Mucosa of descending colon (tissue), 3 donors: ENCODE results near the gene RPL35. TPM values are rescaled to one million over a fixed set of nuclear protein-coding genes. Genes with fewer than 3 reads are reported as not detected.
A peak's percentile ranks its signal among the peaks of the same experiment; 100 is the strongest.

ENCODE experiments used
- ATAC-seq: fragments of 200-7000 bp; cut with Tn5 transposase; one replicate; pipeline ENCODE4 v1.9.1; 2020; ENCODE audit warnings: mild to moderate bottlenecking, moderate library complexity
- DNase-seq, 3 donors: peaks; one replicate each; pipeline ENCODE4 v3.0.0-alpha.2; 2020
- H3K36me3 ChIP-seq: fragments of 200-600 bp; one replicate; pipeline ENCODE4 v1.8.0; 2021; ENCODE audit warnings: low read depth, mild to moderate bottlenecking
- H3K4me1 ChIP-seq: fragments of 200-600 bp; one replicate; pipeline ENCODE4 v1.8.0; 2021; ENCODE audit warnings: low read depth, mild to moderate bottlenecking
- H3K4me3 ChIP-seq: fragments of 200-600 bp; one replicate; pipeline ENCODE4 v1.8.0; 2021; ENCODE audit warnings: mild to moderate bottlenecking
- H3K9me3 ChIP-seq: fragments of 200-600 bp; one replicate; pipeline ENCODE4 v1.8.0; 2021; ENCODE audit warnings: mild to moderate bottlenecking
- intact Hi-C, 2 donors: fragments of 100-400 bp; cut with DNase I in 1 of 2; cut with micrococcal nuclease in 1 of 2; formaldehyde crosslinking; loops; one replicate each; pipeline versions ENCODE4 v1.11.0 to v1.11.1; 2022; cut with DNase I, micrococcal nuclease
- total RNA-seq, 3 donors: library from RNA; stranded (reverse); fragmentation: NEBNext Ultra II Directional in 2 of 3; extraction: Animal tissue kit (Norgen Biotek cat#: 25700) in 2 of 3; gene quantifications; one replicate each; pipeline versions ENCODE4 v1.2.1 to v1.2.4, GENCODE V29; 2021 to 2023
- TF ChIP-seq, protein P1 (sequence below): fragments of 200-600 bp; IDR thresholded peaks from one replicate; pipeline ENCODE4 v1.8.0; 2022; ENCODE audit warnings: antibody characterized with exemption, mild to moderate bottlenecking
- donor health status: DM: no; HTN: no; CAD: no; lungs with moderate emphysema.
- donor health status: DM: no; HTN: no; CAD: no.
- donor health status: DM: no; HTN: yes; CAD: no.

The RPL35 gene
- total RNA-seq, 3 donors from 2014 or later, result 676 to 897 (median 838) TPM

DNA sequence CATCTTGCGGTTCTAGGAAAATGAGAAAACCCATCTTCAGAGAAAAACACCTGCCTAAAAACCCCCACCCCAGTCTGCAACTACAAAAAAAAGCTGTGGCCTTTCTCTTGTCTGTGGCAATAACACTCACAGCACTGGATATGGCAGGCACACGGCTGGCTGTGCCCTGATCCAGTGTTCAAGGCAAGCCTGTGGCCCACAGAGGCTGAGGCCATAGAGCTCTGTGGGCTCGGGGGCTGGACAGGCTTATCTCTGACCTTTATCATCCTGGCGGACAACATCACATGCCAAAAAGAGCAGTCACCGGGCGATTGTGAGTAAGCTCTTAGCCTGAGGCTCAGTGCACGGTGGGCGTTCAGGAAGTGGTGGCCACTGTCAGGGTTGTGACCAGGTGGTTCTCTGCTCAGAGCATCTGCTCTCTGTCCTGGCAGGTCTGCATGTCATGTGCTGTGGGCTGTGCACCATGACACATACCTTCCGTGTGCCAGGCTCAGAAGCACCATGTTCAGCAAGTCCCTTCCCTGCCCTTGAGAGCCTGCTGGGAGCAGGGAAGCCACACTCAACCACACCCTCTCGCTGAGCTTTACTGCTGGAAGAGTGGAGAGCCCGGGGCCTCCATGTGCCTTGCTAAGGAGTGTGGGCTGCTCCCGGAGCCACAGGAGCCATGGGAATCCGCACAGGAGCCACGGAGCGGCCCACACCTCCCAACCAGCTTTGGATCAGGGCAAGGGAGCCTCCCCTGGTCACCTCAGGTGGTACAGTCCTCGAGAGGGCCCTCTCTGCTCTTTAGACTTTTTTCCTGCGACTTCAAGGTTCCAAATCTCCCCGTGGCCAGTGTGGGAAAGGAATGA, 43.1 kb downstream of the RPL35 start:
- peak in 1 of 3 donors; percentile 39 for DNase-seq
- H3K4me1 ChIP-seq, result no peaks in the 10 kb centered on the region
- no peaks in the 10 kb centered on the region for H3K9me3 ChIP-seq
- H3K4me3 ChIP-seq, result no peak overlapping the region
- no peaks in the 10 kb centered on the region for H3K36me3 ChIP-seq
- peak; percentile 54 for ATAC-seq
- TF ChIP-seq, protein P1, sequence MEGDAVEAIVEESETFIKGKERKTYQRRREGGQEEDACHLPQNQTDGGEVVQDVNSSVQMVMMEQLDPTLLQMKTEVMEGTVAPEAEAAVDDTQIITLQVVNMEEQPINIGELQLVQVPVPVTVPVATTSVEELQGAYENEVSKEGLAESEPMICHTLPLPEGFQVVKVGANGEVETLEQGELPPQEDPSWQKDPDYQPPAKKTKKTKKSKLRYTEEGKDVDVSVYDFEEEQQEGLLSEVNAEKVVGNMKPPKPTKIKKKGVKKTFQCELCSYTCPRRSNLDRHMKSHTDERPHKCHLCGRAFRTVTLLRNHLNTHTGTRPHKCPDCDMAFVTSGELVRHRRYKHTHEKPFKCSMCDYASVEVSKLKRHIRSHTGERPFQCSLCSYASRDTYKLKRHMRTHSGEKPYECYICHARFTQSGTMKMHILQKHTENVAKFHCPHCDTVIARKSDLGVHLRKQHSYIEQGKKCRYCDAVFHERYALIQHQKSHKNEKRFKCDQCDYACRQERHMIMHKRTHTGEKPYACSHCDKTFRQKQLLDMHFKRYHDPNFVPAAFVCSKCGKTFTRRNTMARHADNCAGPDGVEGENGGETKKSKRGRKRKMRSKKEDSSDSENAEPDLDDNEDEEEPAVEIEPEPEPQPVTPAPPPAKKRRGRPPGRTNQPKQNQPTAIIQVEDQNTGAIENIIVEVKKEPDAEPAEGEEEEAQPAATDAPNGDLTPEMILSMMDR, result no peak
- intact Hi-C loops, result no loop called here

DNA sequence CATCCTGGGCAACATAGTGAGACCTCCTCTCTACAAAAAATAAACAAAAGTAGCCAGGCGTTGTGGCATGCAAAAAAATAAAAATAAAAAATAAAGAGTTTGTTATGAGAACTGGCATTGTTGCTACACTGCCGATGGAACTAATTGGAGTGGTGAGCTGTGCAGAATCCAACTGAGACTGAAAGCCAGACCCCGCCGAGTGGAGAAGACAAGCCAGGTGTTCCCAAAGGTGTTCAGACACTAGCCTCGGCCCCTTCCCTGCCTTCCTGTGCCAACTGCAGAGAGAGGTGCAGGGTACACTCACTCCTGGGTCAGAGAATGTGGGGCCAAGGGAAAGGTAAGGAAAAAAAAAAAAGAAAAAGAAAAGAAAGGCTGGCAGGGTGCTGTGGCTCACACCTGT, 46.2 kb downstream of the RPL35 start:
- no peaks in the 10 kb centered on the region for H3K4me1 ChIP-seq
- intact Hi-C loops, result no loop called here
- no peaks in the 10 kb centered on the region for H3K36me3 ChIP-seq
- ATAC-seq (no peak), DNase-seq (peak in 1 of 3 donors; percentile 23)
- TF ChIP-seq, protein P1, result no peak
- no peak overlapping the region for H3K4me3 ChIP-seq
- H3K9me3 ChIP-seq, result no peaks in the 10 kb centered on the region

DNA sequence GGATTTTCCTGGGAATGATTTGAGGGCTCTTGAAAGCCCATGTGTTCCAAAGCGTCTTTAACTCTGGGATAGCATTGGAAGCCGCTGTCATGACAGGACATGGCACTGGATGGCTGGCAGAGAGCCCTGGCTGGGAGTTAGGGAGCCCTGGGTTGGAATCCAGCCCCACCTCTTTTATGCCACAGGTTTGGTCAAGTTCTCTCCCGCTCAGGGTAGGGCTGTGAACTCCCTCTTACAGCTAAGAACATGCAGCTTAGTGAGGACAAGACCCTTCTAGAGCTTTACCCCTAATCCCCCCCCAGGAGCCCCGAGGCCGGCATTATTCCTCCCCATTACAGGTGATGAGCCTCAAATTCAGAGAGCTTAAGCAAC, 47.6 kb downstream of the RPL35 start:
- Histone ChIP-seq H3K4me1 (no peaks in the 10 kb centered on the region), H3K9me3 (no peaks in the 10 kb centered on the region), H3K36me3 (no peaks in the 10 kb centered on the region), H3K4me3 (no peak overlapping the region)
- TF ChIP-seq, protein P1, result no peak
- DNase-seq, result no peak
- ATAC-seq, result no peak
- intact Hi-C loops, result no loop called here

DNA sequence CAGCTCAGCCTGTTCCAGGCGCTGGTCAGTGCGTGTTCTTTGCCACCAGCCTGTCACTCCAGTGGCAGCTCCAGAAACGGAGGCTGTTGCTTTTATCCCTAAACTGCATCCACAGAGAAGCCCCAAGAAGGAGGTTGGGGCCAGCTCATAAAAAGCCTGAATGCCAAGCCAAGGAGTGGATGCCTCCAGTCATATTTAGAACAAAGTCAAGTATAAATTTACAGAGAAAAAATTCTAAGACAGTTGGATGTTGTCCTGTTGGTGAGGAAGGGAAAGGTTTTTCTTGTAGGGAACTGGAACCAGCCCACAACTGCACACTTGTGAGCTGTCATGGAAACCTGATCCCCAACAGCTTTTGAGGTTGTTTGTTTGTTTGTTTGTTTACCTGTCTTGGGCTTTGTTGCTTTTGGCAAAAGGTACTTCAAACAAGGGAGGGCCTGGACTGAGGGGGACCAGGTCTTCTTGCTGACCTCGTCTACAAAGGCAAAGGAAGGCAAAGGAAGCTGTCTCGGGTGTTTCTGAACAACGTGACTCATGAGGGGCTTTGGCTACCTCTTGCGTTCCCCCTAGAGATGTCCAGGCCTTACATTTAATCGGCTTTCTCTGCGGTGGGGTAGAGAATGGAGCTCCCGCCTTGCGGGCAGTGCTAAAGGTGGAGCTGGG, 48.1 kb downstream of the RPL35 start:
- no peaks in the 10 kb centered on the region for H3K9me3 ChIP-seq
- ATAC-seq, result no peak

DNA sequence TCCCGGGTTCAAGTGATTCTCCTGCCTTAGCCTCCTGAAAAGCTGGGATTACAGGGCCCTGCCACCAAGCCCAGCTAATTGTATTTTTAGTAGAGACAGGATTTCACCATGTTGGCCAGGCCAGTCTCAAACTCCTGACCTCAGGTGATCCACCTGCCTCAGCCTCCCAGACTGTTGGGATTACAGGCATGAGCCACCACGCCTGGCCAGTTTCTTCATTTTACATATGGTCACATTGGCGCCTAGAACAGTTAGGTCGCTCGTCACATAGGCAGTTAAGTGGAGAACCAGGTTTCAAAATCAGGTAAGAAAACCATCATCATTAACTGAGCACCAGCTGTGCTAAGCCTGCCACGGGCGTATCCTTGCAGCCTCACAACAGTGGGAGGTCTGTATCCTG, 48.7 kb downstream of the RPL35 start:
- H3K4me1 ChIP-seq, result no peaks in the 10 kb centered on the region
- no peaks in the 10 kb centered on the region for H3K36me3 ChIP-seq
- ATAC-seq (no peak), DNase-seq (no peak)
- intact Hi-C loops, result no loop called here
- no peak overlapping the region for H3K4me3 ChIP-seq
- TF ChIP-seq, protein P1, result no peak
- H3K9me3 ChIP-seq, result no peaks in the 10 kb centered on the region

More for the DNA sequence above, 48.1 kb downstream of the RPL35 start:
- no peaks in the 10 kb centered on the region for H3K36me3 ChIP-seq
- no peak overlapping the region for H3K4me3 ChIP-seq
- no peak for DNase-seq
- H3K4me1 ChIP-seq, result no peaks in the 10 kb centered on the region
- intact Hi-C loops, result no loop called here
- TF ChIP-seq, protein P1, result no peak
